ENCODE data around the gene CORO2A.
"Not testable (repeated sequence)": the region's sequence is repeated elsewhere in the genome, so short reads cannot be mapped to it uniquely, and the experiment has no call there.

The CORO2A gene

GRCh38 chr9:98191671-98192502 is 550 bp downstream of the CORO2A start:
- DNase-seq (ENCODE audit: low read depth in 3 of 3) = peak in 1 of 3 experiments; percentile 12

- DNase-seq (ENCODE audit: low read depth in 3 of 3) = no peak
These were observed 1.2 kb downstream of the CORO2A start for GRCh38 chr9:98191181-98191608.

GRCh38 chr9:98190757-98191105 is 1.7 kb downstream of the CORO2A start:
- DNase-seq (ENCODE audit: low read depth in 3 of 3) = no peak

GRCh38 chr9:98189412-98189811 is 3.0 kb downstream of the CORO2A start:
- no peak for DNase-seq (ENCODE audit: low read depth in 3 of 3)

GRCh38 chr9:98187926-98188325 is 4.5 kb downstream of the CORO2A start:
- no peak for DNase-seq (ENCODE audit: low read depth in 3 of 3)

GRCh38 chr9:98186236-98186635 is 6.2 kb downstream of the CORO2A start:
- no peak for DNase-seq (ENCODE audit: low read depth in 3 of 3)

GRCh38 chr9:98185611-98186171 is 6.7 kb downstream of the CORO2A start:
- no peak for DNase-seq (ENCODE audit: low read depth in 3 of 3)

GRCh38 chr9:98185021-98185567 is 7.3 kb downstream of the CORO2A start:
- no peak for DNase-seq (ENCODE audit: low read depth in 3 of 3)

- DNase-seq (ENCODE audit: low read depth in 3 of 3) = no peak
These were observed 8.1 kb downstream of the CORO2A start for GRCh38 chr9:98184326-98184725.

GRCh38 chr9:98182889-98183599 is 9.4 kb downstream of the CORO2A start:
- no peak for DNase-seq (ENCODE audit: low read depth in 3 of 3)

GRCh38 chr9:98182069-98182820 is 10.2 kb downstream of the CORO2A start:
- no peak for DNase-seq (ENCODE audit: low read depth in 3 of 3)

GRCh38 chr9:98181746-98182068 is 10.7 kb downstream of the CORO2A start:
- no peak for DNase-seq (ENCODE audit: low read depth in 3 of 3)

GRCh38 chr9:98180996-98181395 is 11.4 kb downstream of the CORO2A start:
- DNase-seq (ENCODE audit: low read depth in 3 of 3) = no peak

GRCh38 chr9:98178874-98179850 is 13.3 kb downstream of the CORO2A start:
- no peak for DNase-seq (ENCODE audit: low read depth in 3 of 3)

GRCh38 chr9:98176391-98177259 is 15.8 kb downstream of the CORO2A start:
- no peak for DNase-seq (ENCODE audit: low read depth in 3 of 3)

GRCh38 chr9:98175762-98176161 is 16.7 kb downstream of the CORO2A start:
- no peak for DNase-seq (ENCODE audit: low read depth in 3 of 3)

GRCh38 chr9:98175028-98175569 is 17.3 kb downstream of the CORO2A start:
- DNase-seq (ENCODE audit: low read depth in 3 of 3) = no peak

GRCh38 chr9:98174502-98174918 is 17.9 kb downstream of the CORO2A start:
- not testable (repeated sequence) for DNase-seq (ENCODE audit: low read depth in 3 of 3)

GRCh38 chr9:98173181-98173580 is 19.3 kb downstream of the CORO2A start:
- no peak for DNase-seq (ENCODE audit: low read depth in 3 of 3)

Measured in stimulated activated CD4-positive, alpha-beta T cell treated with anti-CD3 and anti-CD28 coated beads, TNF-alpha, amount 100 ng/mL, for 24 hours (primary cell).